GM15510 (cell line): ENCODE measurements around the gene DENND1A.

ENCODE experiments used
- POLR2A ChIP-seq: IDR thresholded peaks from 3 replicates; pipeline ENCODE4 v1.6.1; 2011; ENCODE audit warnings: borderline replicate concordance; ENCODE audit not compliant: insufficient read length; ENCODE audit errors: extremely low read depth

Gene DENND1A

GRCh38 chr9:123370108-123370507 is 559.8 kb downstream of the DENND1A start:
- TF ChIP-seq POLR2A = no peak

GRCh38 chr9:123369296-123369695 is 560.6 kb downstream of the DENND1A start:
- TF ChIP-seq POLR2A = no peak

- TF ChIP-seq POLR2A = no peak
These were observed 561.3 kb downstream of the DENND1A start for GRCh38 chr9:123368536-123369153.

GRCh38 chr9:123368023-123368422 is 561.9 kb downstream of the DENND1A start:
- TF ChIP-seq POLR2A = no peak

- no peak for TF ChIP-seq POLR2A
These were observed 563.9 kb downstream of the DENND1A start for GRCh38 chr9:123365881-123366528.

GRCh38 chr9:123365287-123365880 is 564.5 kb downstream of the DENND1A start:
- no peak for TF ChIP-seq POLR2A

- no peak for TF ChIP-seq POLR2A
These were observed 565.6 kb downstream of the DENND1A start for GRCh38 chr9:123364241-123364824.

- no peak for TF ChIP-seq POLR2A
These were observed 567.1 kb downstream of the DENND1A start for GRCh38 chr9:123362856-123363255.

- TF ChIP-seq POLR2A = no peak
These were observed 568.0 kb downstream of the DENND1A start for GRCh38 chr9:123361731-123362510.

GRCh38 chr9:123361086-123361730 is 568.7 kb downstream of the DENND1A start:
- TF ChIP-seq POLR2A = no peak

- TF ChIP-seq POLR2A = no peak
These were observed 569.5 kb downstream of the DENND1A start for GRCh38 chr9:123360161-123361085.

- TF ChIP-seq POLR2A = no peak
These were observed 570.4 kb downstream of the DENND1A start for GRCh38 chr9:123359546-123359945.

- no peak for TF ChIP-seq POLR2A
These were observed 570.8 kb downstream of the DENND1A start for GRCh38 chr9:123359106-123359505.
